HG03135 (cell line): Measurements from ENCODE around the gene SARS1.
"Not testable (repeated sequence)": the region's sequence is repeated elsewhere in the genome, so short reads cannot be mapped to it uniquely, and the experiment has no call there.

Experiments
- ATAC-seq: cut with Tn5 transposase; IDR thresholded peaks from one replicate; pipeline ENCODE4 v1.9.1; 2021; ENCODE audit warnings: mild to moderate bottlenecking, moderate library complexity; ENCODE audit not compliant: unreplicated experiment

SARS1 gene

GRCh38 chr1:109191891-109192290 lies 21.8 kb upstream of the SARS1 start:
- no peak for ATAC-seq

- no peak for ATAC-seq
Observed at GRCh38 chr1:109192433-109192832, 21.3 kb upstream of the SARS1 start.

GRCh38 chr1:109193653-109194590 lies 19.8 kb upstream of the SARS1 start:
- no peak for ATAC-seq

GRCh38 chr1:109197158-109198042 lies 16.3 kb upstream of the SARS1 start:
- ATAC-seq: no peak

- ATAC-seq: no peak
Observed at GRCh38 chr1:109198043-109198695, 15.5 kb upstream of the SARS1 start.

- ATAC-seq: no peak
Observed at GRCh38 chr1:109198745-109199144, 15.0 kb upstream of the SARS1 start.

GRCh38 chr1:109199710-109200109 lies 14.0 kb upstream of the SARS1 start:
- no peak for ATAC-seq

- ATAC-seq: no peak
Observed at GRCh38 chr1:109201123-109201703, 12.5 kb upstream of the SARS1 start.

GRCh38 chr1:109204484-109204883 lies 9.2 kb upstream of the SARS1 start:
- ATAC-seq: no peak

GRCh38 chr1:109206339-109206738 lies 7.4 kb upstream of the SARS1 start:
- no peak for ATAC-seq

- no peak for ATAC-seq
Observed at GRCh38 chr1:109207467-109208103, 6.1 kb upstream of the SARS1 start.

GRCh38 chr1:109208394-109208793 lies 5.3 kb upstream of the SARS1 start:
- no peak for ATAC-seq

GRCh38 chr1:109208836-109209463 lies 4.8 kb upstream of the SARS1 start:
- ATAC-seq: no peak

- ATAC-seq: no peak
Observed at GRCh38 chr1:109210058-109210457, 3.7 kb upstream of the SARS1 start.

- no peak for ATAC-seq
Observed at GRCh38 chr1:109213345-109213823, 334 bp upstream of the SARS1 start.

- ATAC-seq: peak; percentile 26
Observed at GRCh38 chr1:109214695-109215623, 1.2 kb downstream of the SARS1 start.

- no peak for ATAC-seq
Observed at GRCh38 chr1:109216662-109217061, 2.9 kb downstream of the SARS1 start.

- no peak for ATAC-seq
Observed at GRCh38 chr1:109218516-109218915, 4.8 kb downstream of the SARS1 start.

- ATAC-seq: not testable (repeated sequence)
Observed at GRCh38 chr1:109221201-109221600, 7.5 kb downstream of the SARS1 start.
